ENCODE measurements around the gene HIPK2. TPM values are rescaled to one million over a fixed set of nuclear protein-coding genes. Genes with fewer than 3 reads are reported as not detected.

HIPK2 gene
- total RNA-seq, 4 donors from 2014 or later, result 17.9 to 35.9 (median 22.4) TPM

GRCh38 chr7:139570119-139570518 lies 207.7 kb downstream of the HIPK2 start:
- Histone ChIP-seq H3K36me3 (peaks cover 0 to 70% of the 10 kb centered on the region in 2 donors), H3K4me3 (no peak overlapping the region), H3K27ac (no peak overlapping the region), H3K27me3 (no peaks in the 10 kb centered on the region), H3K4me1 (no peaks in the 10 kb centered on the region), H3K9me3 (no peaks in the 10 kb centered on the region)
- ATAC-seq, result no peak
- 14 to 42% methylated on average over 2 to 3 of the region's 8 CpGs for WGBS, 2 donors (ENCODE audit: low coverage in 1 of 2)
- TF ChIP-seq CTCF (IDR thresholded peaks at IDR 0.05) (peak in 1 of 4 experiments; percentile 42), EP300 (IDR thresholded peaks at IDR 0.05) (no peak)

- no peak for TF ChIP-seq CTCF (IDR thresholded peaks at IDR 0.05)
- TF ChIP-seq POLR2AphosphoS5 (IDR thresholded peaks at IDR 0.05), result no peak
- no peak for TF ChIP-seq EP300 (IDR thresholded peaks at IDR 0.05)
- no peak for TF ChIP-seq POLR2A (IDR thresholded peaks at IDR 0.05)
- no peak overlapping the region for H3K4me3 ChIP-seq
- H3K36me3 ChIP-seq, result peaks cover 0 to 59% of the 10 kb centered on the region in 2 donors
- no peaks in the 10 kb centered on the region for H3K9me3 ChIP-seq
- no peaks in the 10 kb centered on the region for H3K27me3 ChIP-seq
- WGBS, 2 donors (ENCODE audit: low coverage in 1 of 2), result 92% methylated on average over 4 to 5 of the region's 12 CpGs
- ATAC-seq, result no peak
- H3K4me1 ChIP-seq, result no peaks in the 10 kb centered on the region
- H3K27ac ChIP-seq, result no peak overlapping the region
Observed at GRCh38 chr7:139568813-139569490, 208.8 kb downstream of the HIPK2 start.

DNA sequence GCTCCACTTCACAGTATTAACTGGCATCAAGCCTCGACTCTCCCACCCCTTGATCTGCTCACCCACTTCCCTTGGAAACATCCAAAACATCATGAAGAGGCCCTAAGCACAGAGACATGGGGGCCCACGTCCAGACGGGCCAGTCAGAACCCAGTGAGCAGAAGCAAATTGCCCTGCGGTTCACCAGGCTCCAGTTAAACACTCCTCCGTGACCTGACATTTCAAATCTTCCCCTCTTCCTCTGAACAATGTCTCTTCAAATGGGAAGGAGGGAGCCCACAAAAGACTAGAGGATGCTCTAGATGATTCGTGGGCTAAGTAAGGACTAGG lies 209.5 kb downstream of the HIPK2 start:
- Histone ChIP-seq H3K4me1 (no peaks in the 10 kb centered on the region), H3K9me3 (no peaks in the 10 kb centered on the region), H3K27me3 (no peaks in the 10 kb centered on the region), H3K36me3 (peaks cover 0 to 52% of the 10 kb centered on the region in 2 donors), H3K27ac (no peak overlapping the region), H3K4me3 (no peak overlapping the region)
- no peak for TF ChIP-seq CTCF (IDR thresholded peaks at IDR 0.05)
- TF ChIP-seq POLR2AphosphoS5 (IDR thresholded peaks at IDR 0.05), result no peak
- ATAC-seq, result no peak
- 94% methylated on average over 3 of the region's 6 CpGs; no CpG with 5 or more reads in 1 of the 2 donors for WGBS, 2 donors (ENCODE audit: low coverage in 1 of 2)

DNA sequence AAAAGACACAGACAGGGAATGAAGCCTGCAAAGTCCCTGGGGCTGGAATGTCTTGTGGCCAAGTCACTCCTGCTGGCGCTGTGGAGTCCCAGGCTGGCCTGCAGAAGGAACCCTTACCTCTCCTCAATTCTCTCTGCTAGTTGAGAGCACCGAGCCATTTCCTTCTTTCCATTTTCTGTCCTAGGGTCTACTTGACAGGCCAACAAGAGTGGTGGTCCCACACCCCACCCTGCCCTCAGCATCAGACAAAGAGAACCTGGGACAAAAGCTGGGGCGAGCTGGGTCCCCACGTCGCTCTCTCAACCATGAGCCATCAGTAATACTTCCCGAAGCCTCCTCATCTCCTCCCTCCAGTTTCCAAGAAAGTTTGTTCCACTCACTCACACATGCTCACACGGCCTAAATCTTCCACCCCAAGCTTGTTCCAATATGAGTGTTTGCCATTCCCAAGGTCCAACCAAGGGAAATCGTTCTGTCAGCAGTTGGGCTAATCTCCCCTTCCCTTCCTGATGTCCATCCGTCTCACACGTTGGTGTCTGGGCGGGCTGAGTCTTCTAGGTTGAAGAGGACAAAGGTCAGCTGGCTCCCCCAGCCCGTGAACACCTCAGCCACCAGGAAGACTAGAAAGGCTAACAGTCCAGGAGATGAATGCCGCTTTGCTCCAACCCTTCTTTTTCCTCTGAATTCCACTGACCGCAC lies 210.0 kb downstream of the HIPK2 start:
- H3K4me1 ChIP-seq, result no peaks in the 10 kb centered on the region
- 93 to 100% methylated on average over 2 to 10 of the region's 14 CpGs for WGBS, 2 donors (ENCODE audit: low coverage in 1 of 2)
- no peak for ATAC-seq
- H3K9me3 ChIP-seq, result no peaks in the 10 kb centered on the region
- no peak overlapping the region for H3K4me3 ChIP-seq
- no peaks in the 10 kb centered on the region for H3K27me3 ChIP-seq
- no peak for TF ChIP-seq POLR2AphosphoS5 (IDR thresholded peaks at IDR 0.05)
- TF ChIP-seq POLR2A (IDR thresholded peaks at IDR 0.05), result no peak
- no peak for TF ChIP-seq EP300 (IDR thresholded peaks at IDR 0.05)
- peaks cover 0 to 47% of the 10 kb centered on the region in 2 donors for H3K36me3 ChIP-seq
- H3K27ac ChIP-seq, result no peak overlapping the region

DNA sequence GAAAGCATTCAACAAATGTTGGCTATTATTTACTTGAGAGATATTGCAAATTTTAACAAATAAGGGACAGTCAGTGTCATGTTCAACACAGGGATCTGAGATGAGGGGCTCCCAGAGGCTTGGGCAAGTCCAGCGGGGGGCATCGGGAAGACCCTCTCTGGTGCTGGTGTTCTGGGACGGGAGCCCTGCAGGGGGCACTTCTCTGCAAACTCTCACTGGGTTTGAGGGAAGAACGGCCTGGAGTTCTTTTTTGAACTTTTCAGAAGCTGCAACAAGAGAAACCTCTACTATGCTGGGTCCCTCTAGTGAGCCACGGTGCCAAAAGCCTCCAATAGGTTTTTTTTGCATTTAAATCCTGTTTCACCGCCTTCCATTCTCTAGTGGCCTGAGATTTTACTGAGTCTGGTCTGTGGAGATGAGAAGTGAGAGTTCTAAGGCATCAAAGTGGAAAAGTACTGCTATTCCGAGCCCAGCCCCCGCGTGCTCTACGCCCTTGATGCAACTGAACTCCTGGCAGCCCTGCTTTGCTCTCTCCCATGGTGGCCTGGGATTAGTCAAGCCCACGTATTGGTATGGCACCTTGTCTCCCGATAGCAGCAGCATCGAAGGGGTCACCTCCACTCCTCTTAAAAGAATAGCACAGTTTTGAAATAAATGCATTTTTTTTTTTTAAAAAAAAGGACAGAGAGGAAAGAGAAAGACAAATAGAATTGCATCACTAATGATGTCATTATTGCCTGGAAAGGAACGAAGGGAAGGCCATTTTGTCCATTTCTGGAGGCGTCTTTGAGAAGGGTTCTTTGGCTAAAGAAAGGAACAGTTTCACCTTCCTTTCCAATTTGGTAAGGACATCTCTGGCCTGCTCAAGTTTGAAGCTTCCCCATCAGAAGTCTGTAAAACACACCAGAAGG lies 210.8 kb downstream of the HIPK2 start:
- H3K27ac ChIP-seq, result no peak overlapping the region
- no peaks in the 10 kb centered on the region for H3K4me1 ChIP-seq
- no peak overlapping the region for H3K4me3 ChIP-seq
- peaks cover 0 to 39% of the 10 kb centered on the region in 2 donors for H3K36me3 ChIP-seq
- no peaks in the 10 kb centered on the region for H3K9me3 ChIP-seq
- no peaks in the 10 kb centered on the region for H3K27me3 ChIP-seq
- TF ChIP-seq POLR2A (IDR thresholded peaks at IDR 0.05) (no peak), EP300 (IDR thresholded peaks at IDR 0.05) (no peak), CTCF (IDR thresholded peaks at IDR 0.05) (no peak), POLR2AphosphoS5 (IDR thresholded peaks at IDR 0.05) (no peak)
- WGBS, 2 donors (ENCODE audit: low coverage in 1 of 2), result 87 to 93% methylated on average over 3 to 15 of the region's 15 CpGs
- no peak for ATAC-seq
